Activated CD4-positive, alpha-beta T cell treated with anti-CD3 and anti-CD28 coated beads for 4 hours (primary cell): ENCODE results near the gene TMEM33.

Experiments
- DNase-seq, 2 donors: peaks; one replicate each; pipeline ENCODE4 v3.0.0-alpha.2; 2020

Gene TMEM33

DNA sequence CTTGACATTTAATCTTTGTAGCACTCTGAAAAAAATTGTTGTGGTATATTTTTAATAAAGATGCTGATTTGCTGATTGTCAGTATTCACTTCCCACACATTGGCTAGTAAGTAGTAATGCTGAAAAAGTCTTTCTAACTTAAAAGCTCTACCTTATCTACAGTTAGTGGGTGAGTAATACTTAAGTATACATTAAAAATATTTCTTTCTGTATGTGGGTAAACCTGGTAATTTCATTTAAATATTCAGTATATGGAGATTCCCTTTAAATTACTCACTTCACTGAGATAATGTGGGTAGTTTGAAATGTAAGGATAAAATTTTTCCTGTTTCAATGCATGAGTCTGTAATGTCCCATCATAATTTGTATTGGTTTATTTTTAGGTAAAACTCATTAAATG, 5.6 kb downstream of the TMEM33 start:
- no peak for DNase-seq

DNA sequence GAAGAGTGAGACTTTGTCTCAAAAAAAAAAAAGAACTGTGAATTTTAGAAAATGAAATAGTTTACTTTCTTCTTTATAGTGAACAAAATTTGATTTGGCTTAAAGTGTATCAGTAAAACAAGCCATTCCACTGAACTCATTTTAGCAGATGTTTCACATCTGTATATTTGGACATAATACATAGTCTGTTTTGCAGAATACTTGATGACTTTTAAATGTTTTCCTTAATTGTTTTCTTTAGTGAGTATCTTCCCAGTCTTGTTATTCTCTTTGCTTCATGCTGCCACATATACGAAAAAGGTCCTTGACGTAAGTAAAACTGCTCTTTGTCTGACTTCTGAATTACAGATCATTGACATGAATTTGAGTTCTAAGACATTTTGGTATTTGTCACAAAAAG, 8.3 kb downstream of the TMEM33 start:
- no peak for DNase-seq

DNA sequence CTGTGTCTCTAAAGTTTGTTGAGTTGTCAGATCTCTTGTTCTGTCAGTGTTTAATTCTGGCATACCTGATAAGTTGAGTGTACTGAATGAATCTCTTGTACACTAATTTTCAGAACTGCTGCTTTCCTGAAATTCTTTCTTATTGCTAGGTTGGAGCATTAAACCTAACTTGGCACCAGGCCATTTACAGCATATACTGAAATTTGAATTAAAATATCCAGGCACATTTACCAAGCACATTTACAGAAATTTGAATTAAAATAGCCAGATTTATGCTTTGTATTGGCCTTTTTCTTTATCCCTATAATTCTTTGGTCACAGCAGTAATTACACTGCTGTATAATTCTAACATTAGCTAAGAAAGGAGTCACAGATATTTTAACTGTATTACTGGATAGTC, 8.9 kb downstream of the TMEM33 start:
- DNase-seq: no peak

DNA sequence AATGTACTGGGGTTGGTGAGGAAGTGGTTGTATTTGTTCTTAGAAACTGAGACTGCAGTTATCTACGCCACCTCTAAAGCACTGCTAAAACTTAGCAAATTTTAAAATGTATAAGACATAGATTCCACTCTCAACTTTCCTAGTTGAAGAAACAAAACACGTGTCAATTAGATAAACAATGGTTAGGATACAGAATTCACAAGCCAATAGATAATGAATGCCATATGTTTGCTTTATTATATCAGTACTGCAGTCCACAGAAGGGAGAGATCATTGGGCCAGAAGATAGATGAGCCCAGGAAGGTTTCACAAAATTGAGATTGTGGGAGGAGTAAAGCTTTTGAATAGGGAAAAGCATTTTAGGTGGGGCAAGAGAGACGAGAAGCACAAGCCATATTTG, 14.3 kb downstream of the TMEM33 start:
- DNase-seq: no peak

DNA sequence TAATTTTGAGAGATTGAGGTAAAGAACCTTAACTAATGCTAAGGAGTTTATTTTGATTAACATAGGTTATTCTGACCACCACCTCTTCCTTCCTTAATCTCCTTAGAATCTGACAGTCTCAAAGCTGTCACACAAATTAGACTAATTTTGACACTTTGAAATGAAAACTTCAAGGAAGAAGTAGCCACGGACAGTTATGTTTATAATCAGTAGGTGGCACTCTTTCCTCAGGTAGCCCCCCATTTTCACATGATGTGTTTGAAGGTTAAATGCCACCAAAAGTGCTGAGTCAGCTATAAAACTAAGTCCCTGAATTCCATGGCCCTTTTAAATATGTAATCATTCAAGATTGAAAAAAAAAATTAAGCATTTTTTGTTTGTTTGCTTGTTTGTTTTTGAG, 22.4 kb downstream of the TMEM33 start:
- DNase-seq: no peak

DNA sequence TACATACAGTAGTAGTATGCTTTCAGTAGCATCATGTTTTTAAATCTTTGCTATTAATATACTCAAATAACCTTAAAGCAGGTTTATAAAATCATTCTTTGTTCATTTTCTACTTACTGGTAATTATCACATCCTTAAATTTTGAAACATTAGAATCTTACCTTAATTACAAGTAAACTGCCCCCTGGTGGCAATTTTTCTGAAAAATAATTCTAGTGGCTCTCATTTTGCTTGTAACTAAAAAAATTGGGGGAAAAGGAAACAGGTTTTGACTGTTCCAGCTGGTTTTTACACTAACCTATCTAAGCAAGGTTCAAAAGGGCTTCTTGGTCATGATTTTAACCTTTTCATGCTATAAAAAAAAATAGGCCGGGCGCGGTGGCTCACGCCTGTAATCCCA, 27.9 kb downstream of the TMEM33 start:
- no peak for DNase-seq

DNA sequence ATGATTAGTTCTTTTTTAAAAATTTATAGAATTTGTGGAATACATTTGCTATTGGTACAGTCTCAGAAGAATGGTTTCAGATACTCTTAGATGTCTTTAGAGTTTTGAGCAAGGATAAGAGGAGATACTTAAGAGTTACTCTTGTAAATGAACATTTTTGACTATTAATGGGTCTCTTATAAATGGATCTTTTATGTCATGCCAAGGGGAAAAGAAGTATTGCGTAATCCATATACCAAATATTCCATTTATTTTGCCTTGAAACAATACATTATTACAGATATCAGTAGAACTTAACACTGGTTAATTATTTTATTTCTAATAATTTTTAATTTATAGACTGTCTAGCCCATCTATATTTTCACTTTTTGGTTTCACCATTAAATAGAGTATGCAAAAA, 29.2 kb downstream of the TMEM33 start:
- DNase-seq: no peak

DNA sequence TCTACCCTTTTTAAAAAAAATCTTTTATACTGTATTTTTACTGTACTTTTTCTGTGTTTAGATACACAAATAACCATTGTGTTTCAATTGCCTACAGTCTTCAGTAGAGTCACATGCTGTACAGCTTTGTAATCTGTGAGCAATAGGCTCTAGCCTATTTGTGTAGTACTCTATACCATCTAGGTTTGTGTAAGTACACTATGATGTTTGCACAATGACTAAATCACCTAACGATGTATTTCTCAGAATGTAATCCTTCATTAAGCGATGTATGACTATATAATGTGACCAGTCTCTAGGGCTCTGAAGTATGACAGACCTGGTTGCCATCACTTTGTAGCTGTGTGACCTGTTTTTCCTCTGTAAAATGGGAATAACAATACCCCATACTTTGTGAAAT, 32.2 kb downstream of the TMEM33 start:
- no peak for DNase-seq

DNA sequence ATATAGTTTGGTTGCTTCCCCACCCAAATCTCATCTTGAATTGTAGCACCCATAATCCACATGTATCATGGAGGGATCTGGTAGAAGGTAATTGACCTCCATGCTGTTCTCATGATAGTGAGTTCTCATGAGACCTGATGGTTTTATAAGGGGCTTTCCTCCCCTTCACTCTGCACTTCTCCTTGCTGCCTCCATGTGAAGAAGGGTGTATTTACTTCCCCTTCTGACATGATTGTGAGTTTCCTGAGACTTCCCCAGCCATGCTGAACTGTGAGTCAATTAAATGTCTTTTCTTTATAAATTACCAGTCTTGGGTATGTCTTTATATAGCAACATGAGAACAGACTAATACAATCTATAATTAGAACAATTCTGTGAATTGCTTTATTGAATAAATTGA, 34.4 kb downstream of the TMEM33 start:
- DNase-seq: no peak

DNA sequence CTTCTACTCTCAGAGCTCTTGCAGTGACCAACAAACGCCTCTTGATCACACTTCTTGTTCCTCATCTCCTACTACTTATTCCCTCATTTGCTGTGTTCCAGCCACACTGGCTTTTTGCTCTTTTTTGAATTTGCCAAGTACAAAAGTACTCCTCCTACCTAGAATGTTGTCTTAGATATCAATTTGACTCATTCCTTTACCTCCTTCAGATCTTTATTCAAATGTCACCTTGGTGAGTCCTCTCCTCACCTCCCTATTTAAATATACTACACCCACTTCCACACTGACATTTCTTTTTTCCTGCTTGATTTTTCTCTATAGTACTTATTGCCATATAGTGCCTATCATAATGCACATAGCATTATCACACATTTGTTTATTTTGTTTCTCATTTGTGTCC, 40.1 kb downstream of the TMEM33 start:
- DNase-seq: no peak

DNA sequence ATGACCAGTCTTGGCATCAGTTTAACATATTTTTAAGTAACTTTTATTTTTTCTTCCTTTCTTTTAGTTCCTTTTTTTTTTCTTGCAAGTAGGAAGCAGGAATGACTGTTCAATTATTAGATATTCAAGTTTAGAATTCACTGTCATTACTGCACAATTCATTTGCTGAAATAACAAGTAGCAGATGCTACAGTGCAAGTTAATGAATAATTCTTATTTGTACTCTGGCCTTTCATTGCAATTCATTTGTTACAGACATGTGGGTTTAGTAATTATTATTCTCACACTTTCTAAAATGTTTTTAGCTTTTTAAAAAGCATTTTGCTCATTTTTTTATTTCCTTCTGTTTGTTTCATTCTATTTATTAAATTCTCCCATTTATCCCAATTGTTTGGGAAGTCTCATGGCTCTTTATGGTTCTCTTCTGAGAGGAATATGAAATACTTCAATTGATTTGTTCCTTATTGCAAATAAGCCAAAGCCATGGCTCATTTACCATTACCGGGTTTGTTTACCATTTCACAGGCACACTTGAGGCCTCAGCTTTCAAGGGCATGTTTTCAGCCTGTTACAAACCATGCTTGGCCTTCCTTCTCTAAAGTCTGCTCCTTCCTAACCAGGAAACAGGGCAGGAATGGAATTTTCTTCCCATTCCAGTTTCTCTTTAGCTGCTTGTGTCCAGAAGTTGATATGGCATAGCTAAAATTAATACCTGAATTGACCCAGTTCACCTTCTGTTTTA, 41.7 kb downstream of the TMEM33 start:
- DNase-seq: no peak

DNA sequence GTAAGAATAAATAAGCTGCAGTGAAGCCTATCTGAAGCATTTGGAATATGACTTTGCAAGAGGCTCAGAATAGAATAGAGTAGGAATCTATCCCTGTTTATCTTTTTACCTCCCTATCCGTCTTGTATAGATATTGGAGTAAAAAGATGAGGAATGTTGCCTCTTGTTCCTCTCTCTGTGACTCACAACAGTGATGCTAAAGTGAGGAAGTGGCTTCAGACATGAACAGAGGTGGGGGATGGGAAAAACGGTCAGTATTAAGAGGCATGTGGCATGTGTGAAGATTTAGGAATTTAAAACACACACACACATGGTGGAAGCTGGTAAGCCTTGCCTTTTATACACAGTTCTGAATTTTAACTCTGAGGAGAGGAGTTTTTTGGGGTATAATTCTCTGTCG, 42.5 kb downstream of the TMEM33 start:
- no peak for DNase-seq

DNA sequence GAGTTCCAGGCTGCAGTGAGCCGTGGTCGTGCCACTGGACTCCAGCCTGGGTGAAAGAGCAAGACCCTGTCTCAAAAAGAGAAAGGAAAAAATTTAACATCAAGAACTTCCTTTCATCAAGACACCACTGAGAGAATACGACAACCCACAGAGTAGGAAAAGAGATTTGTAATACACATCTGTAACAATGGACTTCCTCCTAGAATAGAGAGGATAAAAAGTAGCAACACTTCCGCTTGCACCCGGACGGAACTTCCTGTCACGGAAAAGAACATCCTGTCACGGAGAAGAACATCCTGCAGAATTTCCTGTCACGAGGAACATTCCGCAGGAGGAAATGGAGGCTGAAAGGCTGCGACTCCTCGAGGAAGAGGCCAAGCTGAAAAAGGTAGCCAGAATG, 46.2 kb downstream of the TMEM33 start, which contains the start of gene DCAF4L1:
TSS of gene DCAF4L1 (plus strand) at position 301 of the 400 bp plus-strand sequence. CDS start at position 338, 37 bp downstream.
- DNase-seq: no peak

DNA sequence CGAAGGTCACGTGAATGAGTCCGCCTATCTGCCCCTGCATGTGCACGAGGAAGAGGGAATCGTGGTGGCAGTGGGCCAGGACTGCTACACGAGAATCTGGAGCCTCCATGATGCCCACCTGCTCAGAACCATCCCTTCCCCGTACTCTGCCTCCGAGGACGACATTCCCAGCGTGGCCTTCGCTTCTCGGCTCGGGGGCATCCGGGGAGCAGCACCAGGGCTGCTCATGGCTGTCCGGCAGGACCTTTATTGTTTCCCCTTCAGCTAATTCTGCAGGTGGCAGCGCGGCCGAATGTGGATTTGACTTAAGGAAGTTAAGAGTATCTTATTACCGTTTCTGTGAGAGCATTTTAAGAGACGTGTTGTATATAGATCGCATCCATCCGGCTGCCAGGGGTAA, 47.5 kb downstream of the TMEM33 start:
- no peak for DNase-seq

DNA sequence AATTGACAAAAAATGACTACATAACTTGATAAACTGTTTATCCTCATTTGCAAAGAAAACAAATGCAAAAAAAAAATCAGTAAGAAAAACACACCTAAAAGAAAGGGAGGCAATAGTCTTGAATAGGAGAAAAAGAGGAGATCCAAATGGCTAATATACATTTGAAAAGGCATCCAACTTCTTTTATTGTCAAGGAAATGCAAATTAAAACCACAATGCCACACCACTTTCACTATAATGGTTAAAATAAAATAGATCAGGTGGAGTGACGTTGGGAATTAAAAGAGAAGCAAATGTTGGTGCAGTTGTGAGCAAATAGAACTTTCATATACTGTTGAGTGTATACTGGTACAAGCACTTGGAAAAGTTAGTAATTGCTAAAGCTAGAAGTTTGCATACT, 49.9 kb downstream of the TMEM33 start:
- no peak for DNase-seq

DNA sequence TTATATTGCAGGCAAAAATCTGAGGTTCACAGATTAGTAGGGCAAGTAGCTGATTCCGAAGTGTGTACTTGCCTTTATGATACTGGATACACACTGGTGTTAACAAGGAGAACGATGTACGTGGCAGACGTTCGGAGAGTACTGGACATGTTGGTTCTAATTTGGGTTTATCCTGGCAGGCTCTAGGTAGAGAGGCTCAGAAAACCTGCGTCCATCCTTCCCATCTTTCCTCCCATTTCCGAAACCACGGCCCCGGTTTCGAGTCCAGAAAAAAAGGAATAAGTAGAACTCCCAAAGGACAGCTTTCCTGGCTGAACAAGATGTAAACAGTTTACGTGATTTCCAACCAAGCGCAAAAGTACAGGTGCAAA, 54.8 kb downstream of the TMEM33 start:
- DNase-seq: no peak

DNA sequence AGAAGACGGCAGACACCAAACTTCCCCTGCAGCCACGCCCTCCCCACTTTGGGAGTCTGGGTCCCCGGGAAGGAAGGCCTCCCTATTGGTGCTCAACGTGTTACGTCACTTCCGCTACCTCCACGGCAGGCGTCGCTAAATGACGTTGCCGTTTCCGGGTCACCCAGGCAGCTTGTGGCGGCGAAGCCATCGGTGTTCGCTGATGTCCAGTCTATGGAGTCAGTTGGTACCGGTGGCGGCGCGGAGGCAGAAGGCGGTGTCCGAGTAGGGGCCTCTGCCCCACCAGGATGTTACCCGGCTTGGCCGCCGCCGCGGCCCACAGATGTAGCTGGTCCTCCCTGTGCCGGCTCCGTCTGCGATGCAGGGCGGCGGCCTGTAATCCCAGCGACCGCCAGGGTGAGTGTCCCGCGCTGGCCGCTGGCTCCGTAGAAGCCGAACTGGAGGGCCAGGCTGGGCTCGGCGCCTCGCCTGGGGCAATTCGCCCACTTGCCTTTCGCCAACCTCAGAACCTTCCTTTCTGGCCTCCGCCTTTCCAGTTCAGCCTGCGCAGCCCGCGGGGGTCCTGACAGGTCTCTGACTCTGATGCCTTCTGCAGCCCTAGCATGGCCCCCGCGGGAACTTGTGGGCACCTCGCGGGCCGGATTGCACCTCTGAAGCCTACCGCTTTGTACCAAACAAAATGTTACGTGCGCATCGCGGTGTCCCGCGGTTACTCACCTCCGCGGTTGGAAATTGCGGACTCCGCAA, 55.3 kb downstream of the TMEM33 start, which contains the start of gene SLC30A9:
TSS of gene SLC30A9 (plus strand) at position 166 of the 747 bp plus-strand sequence. CDS start at position 288, 122 bp downstream.
- DNase-seq: peak; percentile 92 to 93

DNA sequence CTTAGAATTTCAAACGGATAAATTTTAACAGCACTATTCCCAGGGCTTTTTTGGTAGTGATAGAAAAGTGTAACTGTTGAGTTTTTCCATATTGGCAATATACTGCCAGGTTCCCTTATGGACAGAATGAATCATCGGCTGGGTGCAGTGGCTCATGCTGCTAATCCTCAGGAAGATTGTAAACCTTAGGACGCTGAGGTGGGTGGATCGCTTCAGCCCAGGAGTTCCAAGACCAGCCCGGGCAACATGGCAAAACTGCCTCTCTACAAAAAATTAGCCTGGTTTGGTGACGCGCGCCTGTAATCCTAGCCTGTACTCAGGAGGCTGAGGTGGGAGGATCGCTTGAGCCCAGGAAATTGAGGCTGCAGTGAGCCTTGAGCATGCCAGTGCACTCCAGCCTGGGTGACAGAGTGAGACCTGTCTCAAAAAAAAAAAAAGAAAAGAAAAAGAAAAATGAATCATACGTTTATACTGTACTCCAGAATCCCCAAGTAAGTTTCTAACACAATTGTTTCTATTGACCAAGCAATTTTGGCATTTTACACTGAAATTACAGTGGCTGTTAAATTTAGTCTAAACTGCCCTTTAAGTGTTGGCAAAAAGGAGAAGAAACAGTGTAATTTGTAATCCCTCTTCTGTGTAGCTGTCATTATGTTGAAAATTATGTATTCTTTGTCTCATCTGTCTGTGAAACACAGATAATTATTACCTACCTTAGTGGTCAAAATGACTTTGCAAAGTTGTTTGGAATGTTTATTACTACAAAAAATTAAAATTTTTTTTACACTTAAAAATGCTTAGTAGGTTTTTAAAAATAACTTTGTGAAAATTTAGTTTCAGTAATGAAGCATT, 56.9 kb downstream of the TMEM33 start:
- DNase-seq: no peak

DNA sequence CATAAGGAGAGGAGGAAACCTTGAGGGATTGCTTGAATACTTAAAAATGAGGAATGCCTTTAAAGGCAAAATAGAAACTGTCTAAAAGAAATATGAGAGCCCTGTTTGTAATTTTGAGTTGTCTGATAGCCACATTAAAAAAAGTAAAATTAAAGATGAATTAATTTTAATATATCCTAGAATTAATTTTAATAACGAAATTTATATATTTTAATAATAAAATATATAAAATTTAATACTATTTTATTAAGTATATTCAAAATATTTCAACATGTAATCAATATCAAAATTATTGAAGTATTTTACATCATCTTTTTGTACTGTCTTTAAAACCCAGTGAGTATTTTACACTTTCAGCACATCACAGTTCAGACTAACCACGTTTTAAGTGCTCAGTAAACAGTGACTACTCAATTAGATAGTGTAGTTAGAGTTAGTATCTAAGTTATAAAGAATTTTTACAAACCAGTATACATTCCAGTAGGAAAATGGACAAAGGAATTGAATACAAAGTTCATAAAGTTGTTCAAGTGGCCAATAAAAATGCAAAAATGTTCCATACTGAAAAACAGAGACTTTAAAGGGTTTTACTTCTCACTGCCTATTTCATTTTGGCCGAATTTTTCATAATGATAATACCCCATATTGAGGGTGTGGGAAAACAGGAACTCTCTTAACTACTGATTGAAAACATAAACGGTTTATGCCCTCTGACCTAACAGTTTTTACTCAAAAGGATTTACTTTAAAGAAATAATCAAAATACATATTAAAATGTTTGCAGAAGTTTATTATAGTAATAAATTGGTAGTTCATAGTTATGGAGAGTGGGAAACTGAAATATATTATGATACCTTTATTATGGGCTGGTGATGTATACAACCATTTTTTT, 58.0 kb downstream of the TMEM33 start:
- DNase-seq: no peak

DNA sequence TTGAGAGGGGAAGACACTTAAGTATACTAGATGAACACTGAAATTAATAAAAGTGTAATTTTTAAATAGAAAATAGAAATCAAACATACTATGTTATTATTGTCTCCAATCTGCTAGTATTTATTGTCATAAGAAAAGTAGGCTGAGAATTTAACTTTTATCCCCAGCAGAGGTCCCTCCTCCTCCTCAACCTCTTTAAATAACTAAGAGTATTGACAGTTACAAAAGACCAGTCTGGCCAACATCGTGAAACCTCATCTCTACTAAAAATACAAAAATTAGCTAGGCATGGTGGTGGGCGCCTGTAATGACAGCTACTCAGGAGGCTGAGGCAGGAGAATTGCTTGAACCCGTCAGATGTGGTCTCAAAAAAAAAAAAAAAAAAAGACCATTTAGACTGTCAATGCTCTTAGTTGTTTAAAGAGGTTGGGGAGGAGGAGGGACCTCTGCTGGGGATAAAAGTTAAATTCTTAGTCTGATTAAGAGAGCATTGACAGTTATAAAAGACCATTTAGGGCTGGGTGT, 59.3 kb downstream of the TMEM33 start:
- DNase-seq: no peak

DNA sequence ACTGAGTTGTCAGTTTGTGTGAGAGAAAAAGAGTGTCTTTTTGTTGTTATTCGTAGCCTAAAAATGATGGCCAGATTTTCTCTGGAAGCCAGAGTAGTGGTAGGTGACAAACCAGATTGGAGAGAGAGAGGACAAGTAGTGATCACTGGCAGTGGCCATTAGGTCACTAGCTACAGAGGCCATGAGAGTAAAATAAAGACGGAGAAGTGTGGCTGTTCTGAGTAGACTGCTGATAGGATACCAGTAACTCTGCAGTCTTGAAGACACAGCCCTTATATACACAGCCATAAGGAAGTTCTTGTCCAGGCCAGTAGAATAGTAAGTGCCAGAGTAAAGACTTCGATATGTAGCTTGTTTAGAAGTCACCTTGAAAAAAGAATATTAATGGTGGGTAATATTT, 62.8 kb downstream of the TMEM33 start:
- DNase-seq: no peak

DNA sequence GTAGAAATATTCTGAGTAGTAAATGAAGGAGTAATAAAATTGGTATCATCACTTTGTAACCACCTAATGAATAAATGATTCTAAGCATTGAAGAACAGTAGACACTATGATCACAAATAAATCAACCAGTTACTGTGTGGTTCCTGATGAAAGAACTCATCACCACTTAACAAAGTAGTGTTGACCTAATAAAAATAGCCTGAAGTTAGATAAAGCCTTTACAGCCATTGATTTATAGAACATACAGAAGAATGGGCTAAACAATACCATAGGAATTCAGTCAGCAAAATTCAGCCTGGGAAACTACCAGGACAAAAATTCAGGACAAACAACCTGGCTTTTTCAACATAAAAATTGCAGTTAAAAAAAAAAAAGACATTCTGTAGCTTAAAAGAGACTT, 64.1 kb downstream of the TMEM33 start:
- no peak for DNase-seq
